Large intestine (tissue), 3 donors: ENCODE measurements around the gene VRK3. TPM values are rescaled to one million over a fixed set of nuclear protein-coding genes. Genes with fewer than 3 reads are reported as not detected.
"Not testable (repeated sequence)": the region's sequence is repeated elsewhere in the genome, so short reads cannot be mapped to it uniquely, and the experiment has no call there.

Experiments
- DNase-seq, 2 donors: peaks; one replicate each; pipeline versions ENCODE4 v3.0.0 to v3.0.0-alpha.2; 2013
- H3K27ac ChIP-seq: one replicate; pipeline ENCODE4 v1.5.1; 2013; ENCODE audit warnings: low read length
- H3K27me3 ChIP-seq: 2 replicates; pipeline ENCODE4 v1.6.1; 2013; ENCODE audit warnings: low read length; ENCODE audit not compliant: control insufficient read depth, insufficient read depth
- H3K36me3 ChIP-seq: 2 replicates; pipeline ENCODE4 v1.6.1; 2013; ENCODE audit warnings: low read length; ENCODE audit not compliant: control insufficient read depth, insufficient read depth
- H3K4me1 ChIP-seq: one replicate; pipeline ENCODE4 v1.6.1; 2013; ENCODE audit warnings: low read length; ENCODE audit not compliant: control insufficient read depth, insufficient read depth
- H3K4me3 ChIP-seq: one replicate; pipeline ENCODE4 v1.5.1; 2013; ENCODE audit warnings: low read length
- H3K9me3 ChIP-seq: one replicate; pipeline ENCODE4 v1.6.1; 2013; ENCODE audit warnings: mild to moderate bottlenecking, low read depth, low read length, moderate library complexity; ENCODE audit not compliant: control insufficient read depth
- WGBS: methylation state at CpG from one replicate; pipeline ENCODE4 v1.1.5; 2013; ENCODE audit warnings: low lambda C conversion rate; ENCODE audit not compliant: insufficient coverage; 5-methylcytosine and 5-hydroxymethylcytosine counted together
- polyA plus RNA-seq: library from polyadenylated mRNA; unstranded; fragments of 120-200 nt; gene quantifications from one replicate; pipeline ENCODE4 v1.2.1, GENCODE V29; 2013

The VRK3 gene
- polyA plus RNA-seq, 1 donor = 52.9 TPM

DNA sequence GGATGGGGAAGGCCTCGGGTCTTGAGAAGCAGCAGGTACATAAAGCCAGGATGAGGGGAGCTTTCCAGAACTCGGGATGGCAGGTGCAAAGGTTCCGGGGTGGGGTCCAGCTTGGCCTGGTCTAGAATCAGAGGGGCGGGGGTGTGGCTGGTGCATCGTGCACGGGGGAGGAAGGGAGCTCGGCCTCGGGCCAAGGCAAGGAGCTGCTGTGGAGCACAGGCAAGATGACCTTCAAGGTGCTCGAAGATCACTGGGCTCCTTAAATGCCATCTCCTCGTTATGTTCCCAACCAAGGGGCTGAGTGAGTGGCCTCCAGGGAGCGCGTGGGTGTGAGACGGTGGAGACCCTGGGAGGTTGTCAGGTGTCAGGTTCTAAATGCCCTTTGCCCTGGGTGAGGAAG is 48.1 kb downstream of the VRK3 start:
- Histone ChIP-seq H3K9me3 (no peaks in the 10 kb centered on the region), H3K4me3 (no peak overlapping the region), H3K27me3 (no peaks in the 10 kb centered on the region), H3K36me3 (peaks cover 34% of the 10 kb centered on the region), H3K4me1 (peaks cover 33% of the 10 kb centered on the region), H3K27ac (peak overlapping the region; percentile 41)
- WGBS = no CpG with 5 or more reads among the region's 13 CpGs
- DNase-seq = peak; percentile 28 to 70

DNA sequence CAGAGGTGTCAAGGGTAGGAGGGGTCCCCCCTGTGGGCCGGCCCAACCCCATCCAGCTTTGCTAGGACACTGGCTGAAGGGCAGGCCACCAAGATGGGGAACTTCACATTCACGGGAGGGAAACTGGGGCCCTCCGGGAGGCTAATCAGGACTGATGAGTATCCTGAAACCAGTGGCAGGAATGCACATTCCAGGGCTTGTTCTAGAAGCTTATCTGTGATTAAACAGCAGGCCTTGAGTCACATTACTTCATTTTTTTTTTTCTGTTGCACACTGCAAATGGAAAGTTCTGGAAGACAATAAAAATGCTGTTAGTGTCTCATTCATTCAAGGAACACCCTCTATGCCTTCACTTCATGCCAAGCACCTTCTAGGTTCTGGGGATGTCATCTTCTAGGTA is 48.7 kb downstream of the VRK3 start:
- Histone ChIP-seq H3K4me3 (no peak overlapping the region), H3K36me3 (peaks cover 31% of the 10 kb centered on the region), H3K4me1 (peaks cover 34% of the 10 kb centered on the region), H3K27me3 (no peaks in the 10 kb centered on the region), H3K27ac (peak overlapping the region; percentile 41), H3K9me3 (no peaks in the 10 kb centered on the region)
- WGBS = no CpG with 5 or more reads among the region's 3 CpGs
- peak in 1 of 2 donors; percentile 45 for DNase-seq

DNA sequence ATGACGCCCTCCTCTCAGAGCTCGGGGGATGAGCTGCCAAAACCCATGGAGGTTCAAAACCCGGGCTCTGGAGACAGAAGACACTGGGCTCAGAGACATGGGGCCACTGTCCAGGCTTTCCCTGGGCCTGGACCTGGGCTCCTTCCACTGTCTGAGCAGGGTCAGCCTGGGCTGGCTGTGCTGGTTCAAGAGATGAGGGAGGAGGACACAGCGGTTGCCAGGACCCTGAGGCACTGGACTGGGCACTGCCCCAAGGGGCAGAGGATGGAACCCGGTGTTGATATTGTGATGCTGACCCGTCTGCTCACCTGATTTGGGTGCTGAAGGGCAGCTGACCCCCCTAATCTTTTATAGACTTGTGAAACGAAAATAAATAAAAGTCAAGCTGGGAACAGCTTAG is 50.1 kb downstream of the VRK3 start:
- Histone ChIP-seq H3K27ac (no peak overlapping the region), H3K9me3 (no peaks in the 10 kb centered on the region), H3K4me3 (no peak overlapping the region), H3K36me3 (peaks cover 29% of the 10 kb centered on the region), H3K4me1 (peaks cover 29% of the 10 kb centered on the region), H3K27me3 (no peaks in the 10 kb centered on the region)
- DNase-seq = no peak
- no CpG with 5 or more reads among the region's 7 CpGs for WGBS

DNA sequence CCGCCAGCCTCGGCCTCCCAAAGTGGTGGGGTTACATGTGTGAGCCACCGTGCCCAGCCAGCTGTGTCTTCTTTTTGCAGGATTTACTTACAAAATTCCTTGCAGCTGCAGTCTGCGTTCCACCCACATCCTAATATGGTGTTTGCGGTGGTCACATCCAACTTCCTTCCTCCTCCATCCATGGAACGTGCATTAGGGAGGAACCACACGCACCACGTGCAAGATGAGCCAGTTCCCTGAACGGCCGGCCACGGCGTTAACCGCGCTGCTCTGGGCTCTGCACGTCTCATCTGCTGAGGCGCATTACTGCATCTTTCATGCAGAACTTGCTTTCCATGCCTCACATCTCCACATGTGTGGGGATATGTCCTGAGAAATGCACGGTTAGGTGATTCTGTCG is 51.2 kb downstream of the VRK3 start:
- Histone ChIP-seq H3K9me3 (no peaks in the 10 kb centered on the region), H3K27me3 (no peaks in the 10 kb centered on the region), H3K4me1 (peaks cover 29% of the 10 kb centered on the region), H3K36me3 (peaks cover 27% of the 10 kb centered on the region), H3K4me3 (no peak overlapping the region), H3K27ac (no peak overlapping the region)
- no peak for DNase-seq
- WGBS = no CpG with 5 or more reads among the region's 18 CpGs

DNA sequence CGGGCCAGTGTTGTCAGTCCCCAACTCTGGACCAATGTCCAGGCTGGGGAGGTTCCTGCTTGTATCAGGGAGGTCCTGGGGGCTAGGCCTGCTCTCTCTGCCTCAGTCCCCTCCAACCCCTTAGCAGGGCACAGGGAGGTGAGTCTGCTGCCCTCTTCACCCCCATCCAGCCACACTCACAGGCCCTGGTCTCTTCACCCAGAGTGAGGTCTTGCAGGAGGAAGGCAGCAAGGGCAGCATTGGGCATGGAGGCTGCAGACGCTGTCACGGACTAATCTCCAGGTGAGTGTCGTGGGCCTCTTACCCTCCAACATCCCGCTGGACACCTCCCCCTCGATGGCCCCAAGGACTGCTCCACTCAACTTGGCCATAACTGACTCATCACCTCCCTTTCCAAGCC is 52.3 kb downstream of the VRK3 start:
- Histone ChIP-seq H3K9me3 (no peaks in the 10 kb centered on the region), H3K27me3 (no peaks in the 10 kb centered on the region), H3K4me1 (peaks cover 28% of the 10 kb centered on the region), H3K36me3 (peaks cover 16% of the 10 kb centered on the region), H3K27ac (no peak overlapping the region), H3K4me3 (no peak overlapping the region)
- DNase-seq = no peak
- WGBS = 83% methylated on average over 1 of the region's 6 CpGs

DNA sequence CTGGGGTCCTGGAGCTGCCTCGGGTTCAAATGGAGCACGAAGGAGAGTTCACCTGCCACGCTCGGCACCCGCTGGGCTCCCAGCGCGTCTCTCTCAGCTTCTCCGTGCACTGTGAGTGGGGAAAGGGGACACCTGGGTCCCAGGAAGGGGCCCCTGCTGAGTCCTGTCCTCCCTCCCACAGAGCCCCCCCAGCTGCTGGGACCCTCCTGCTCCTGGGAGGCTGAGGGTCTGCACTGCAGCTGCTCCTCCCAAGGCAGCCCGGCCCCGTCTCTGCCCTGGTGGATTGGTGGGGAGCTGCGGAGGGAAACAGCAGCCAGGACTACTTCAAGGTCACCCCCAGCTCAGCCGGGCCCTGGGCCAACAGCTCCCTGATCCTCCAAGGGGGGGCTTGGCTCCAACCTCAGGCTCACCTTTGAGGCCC is 53.2 kb downstream of the VRK3 start:
- peaks cover 19% of the 10 kb centered on the region for H3K4me1 ChIP-seq
- H3K36me3 ChIP-seq = peaks cover 12% of the 10 kb centered on the region
- no peaks in the 10 kb centered on the region for H3K9me3 ChIP-seq
- DNase-seq = peak in 1 of 2 donors; percentile 36
- WGBS = no CpG with 5 or more reads among the region's 12 CpGs
- no peaks in the 10 kb centered on the region for H3K27me3 ChIP-seq
- H3K27ac ChIP-seq = no peak overlapping the region
- no peak overlapping the region for H3K4me3 ChIP-seq

DNA sequence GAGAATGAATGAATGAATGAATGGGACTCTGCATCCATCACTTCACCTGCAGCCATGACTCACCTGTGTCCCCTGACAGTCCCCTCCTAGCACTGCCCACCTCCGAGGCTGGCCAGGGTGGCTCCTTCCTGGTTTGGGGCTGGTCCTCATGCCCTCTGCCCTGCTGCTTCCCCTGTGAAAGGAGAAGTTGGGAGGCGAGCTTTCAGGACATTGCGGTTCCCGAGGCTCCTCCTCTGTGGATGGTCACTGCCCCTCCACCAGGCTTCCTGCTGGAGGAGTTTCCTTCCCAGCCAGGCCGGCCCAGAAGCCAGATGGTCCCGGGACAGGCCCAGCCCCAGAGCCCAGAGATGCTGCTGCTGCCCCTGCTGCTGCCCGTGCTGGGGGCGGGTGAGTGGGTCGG is 55.8 kb downstream of the VRK3 start:
- DNase-seq, H3K27ac ChIP-seq, H3K36me3 ChIP-seq, H3K4me3 ChIP-seq, H3K27me3 ChIP-seq, H3K9me3 ChIP-seq: not testable (repeated sequence)
- peaks cover 11% of the 10 kb centered on the region for H3K4me1 ChIP-seq
- no CpG with 5 or more reads among the region's 9 CpGs for WGBS

DNA sequence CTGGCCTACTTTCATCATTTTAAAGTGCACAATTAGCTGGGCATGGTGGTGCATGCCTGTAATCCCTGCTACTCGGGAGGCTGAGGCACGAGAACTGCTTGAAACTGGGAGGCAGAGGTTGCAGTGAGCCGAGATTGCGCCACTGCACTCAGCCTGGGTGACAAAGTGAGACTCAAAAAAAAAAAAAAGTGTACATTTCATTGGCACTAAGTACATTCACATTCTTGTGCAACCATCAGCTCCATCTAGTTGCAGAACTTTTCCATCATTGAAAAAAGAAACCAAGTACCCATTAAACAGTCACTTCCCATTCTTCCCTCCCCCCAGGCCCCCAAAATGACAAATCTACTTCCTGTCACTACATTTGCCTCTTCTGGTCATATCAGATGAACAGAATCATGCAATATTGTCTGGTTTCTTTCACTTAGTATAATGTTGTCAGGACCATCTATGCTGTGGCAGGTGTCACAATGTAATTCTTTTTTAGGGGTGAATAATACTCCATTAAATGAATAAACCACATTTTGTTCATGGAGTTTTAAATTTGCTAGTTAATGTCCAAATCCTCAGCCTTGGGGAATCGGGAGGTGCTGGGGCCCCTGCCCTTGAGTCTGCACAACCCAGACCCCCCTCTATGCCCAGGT is 56.8 kb downstream of the VRK3 start:
- Histone ChIP-seq H3K27me3 (no peaks in the 10 kb centered on the region), H3K36me3 (no peaks in the 10 kb centered on the region), H3K4me3 (no peak overlapping the region), H3K4me1 (peaks cover 11% of the 10 kb centered on the region), H3K9me3 (no peaks in the 10 kb centered on the region), H3K27ac (no peak overlapping the region)
- DNase-seq = no peak
- no CpG with 5 or more reads among the region's 5 CpGs for WGBS

DNA sequence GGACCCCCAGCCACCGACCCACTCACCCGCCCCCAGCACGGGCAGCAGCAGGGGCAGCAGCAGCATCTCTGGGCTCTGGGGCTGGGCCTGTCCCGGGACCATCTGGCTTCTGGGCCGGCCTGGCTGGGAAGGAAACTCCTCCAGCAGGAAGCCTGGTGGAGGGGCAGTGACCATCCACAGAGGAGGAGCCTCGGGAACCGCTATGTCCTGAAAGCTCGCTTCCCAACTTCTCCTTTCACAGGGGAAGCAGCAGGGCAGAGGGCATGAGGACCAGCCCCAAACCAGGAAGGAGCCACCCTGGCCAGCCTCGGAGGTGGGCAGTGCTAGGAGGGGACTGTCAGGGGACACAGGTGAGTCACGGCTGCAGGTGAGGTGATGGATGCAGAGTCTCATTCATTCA is 64.2 kb downstream of the VRK3 start, which contains the start of gene SIGLEC11:
TSS of gene SIGLEC11 (minus strand) at position 193 of the 400 bp plus-strand sequence. CDS start at position 102, 91 bp downstream.
- H3K27me3 ChIP-seq, H3K9me3 ChIP-seq, H3K4me3 ChIP-seq, H3K4me1 ChIP-seq, H3K27ac ChIP-seq, DNase-seq, H3K36me3 ChIP-seq: not testable (repeated sequence)
- no CpG with 5 or more reads among the region's 10 CpGs for WGBS

DNA sequence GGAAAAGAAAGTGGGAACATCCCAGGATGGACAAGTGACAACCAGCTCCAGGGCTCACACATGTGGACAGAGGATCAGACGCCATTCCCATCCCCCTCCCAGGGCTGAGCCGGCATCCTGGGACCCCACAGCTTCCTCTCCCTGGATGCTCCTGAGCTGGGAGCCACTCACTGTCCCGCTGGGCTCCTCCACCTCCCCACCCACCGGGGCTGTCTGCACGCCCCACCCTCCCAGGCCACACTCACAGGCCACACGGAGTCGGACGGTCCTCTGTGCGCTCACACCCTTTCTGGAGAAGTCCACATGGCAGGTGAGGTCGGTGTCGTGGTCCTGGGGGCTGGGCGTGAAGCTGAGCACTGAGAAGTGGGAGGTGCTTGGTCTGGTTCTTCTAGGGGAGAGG is 65.3 kb downstream of the VRK3 start:
- H3K27ac ChIP-seq, H3K36me3 ChIP-seq, H3K9me3 ChIP-seq, DNase-seq, H3K4me3 ChIP-seq, H3K27me3 ChIP-seq: not testable (repeated sequence)
- no CpG with 5 or more reads among the region's 12 CpGs for WGBS
- peaks cover 18% of the 10 kb centered on the region for H3K4me1 ChIP-seq

DNA sequence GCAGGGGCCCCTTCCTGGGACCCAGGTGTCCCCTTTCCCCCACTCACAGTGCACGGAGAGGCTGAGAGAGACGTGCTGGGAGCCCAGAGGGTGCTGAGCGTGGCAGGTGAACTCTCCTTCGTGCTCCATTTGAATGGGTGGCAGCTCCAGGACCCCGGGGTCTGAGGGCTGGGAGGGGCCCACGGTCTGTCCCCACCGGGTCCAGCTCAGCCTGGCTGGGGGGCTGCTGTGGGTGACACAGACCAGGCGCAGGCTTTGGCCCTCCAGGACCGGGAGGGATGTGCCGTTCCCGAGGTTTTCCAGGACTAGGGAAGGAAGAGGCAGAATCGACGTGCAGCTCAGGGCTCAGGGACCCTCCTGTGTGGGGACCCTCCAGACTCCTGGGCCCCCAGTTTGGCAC is 66.6 kb downstream of the VRK3 start:
- not testable (repeated sequence) for DNase-seq, H3K36me3 ChIP-seq, H3K9me3 ChIP-seq, H3K27me3 ChIP-seq
- peak overlapping the region; percentile 84 for H3K27ac ChIP-seq
- no CpG with 5 or more reads among the region's 13 CpGs for WGBS
- H3K4me3 ChIP-seq = peak overlapping the region; percentile 53
- peaks cover 31% of the 10 kb centered on the region for H3K4me1 ChIP-seq
